Measurements from ENCODE around the gene CARD14. TPM values are rescaled to one million over a fixed set of nuclear protein-coding genes. Genes with fewer than 3 reads are reported as not detected.

Gene CARD14
- total RNA-seq, 1 donor from 2014 or later, result 0.64 TPM

- Mint-ChIP-seq H3K9me3 (ENCODE audit: unreplicated experiment) (peaks cover 4% of the 10 kb centered on the region), H3K4me3 (ENCODE audit: unreplicated experiment) (peak overlapping the region; percentile 43), H3K27me3 (ENCODE audit: unreplicated experiment) (no peaks in the 10 kb centered on the region), H3K27ac (ENCODE audit: unreplicated experiment) (no peak overlapping the region), H3K36me3 (ENCODE audit: low read depth, unreplicated experiment) (peaks cover 52% of the 10 kb centered on the region), H3K4me1 (ENCODE audit: unreplicated experiment) (no peaks in the 10 kb centered on the region)
- TF ChIP-seq CTCF (IDR thresholded peaks at IDR 0.05; ENCODE audit: unreplicated experiment), result no peak
- DNase-seq (ENCODE audit: low spot score), result no peak
Measured at GRCh38 chr17:80232438-80232837, 62.6 kb downstream of the CARD14 start.

- Mint-ChIP-seq H3K27me3 (ENCODE audit: unreplicated experiment) (no peaks in the 10 kb centered on the region), H3K27ac (ENCODE audit: unreplicated experiment) (no peak overlapping the region), H3K4me1 (ENCODE audit: unreplicated experiment) (no peaks in the 10 kb centered on the region), H3K36me3 (ENCODE audit: low read depth, unreplicated experiment) (peaks cover 57% of the 10 kb centered on the region), H3K4me3 (ENCODE audit: unreplicated experiment) (peak overlapping the region; percentile 68), H3K9me3 (ENCODE audit: unreplicated experiment) (peaks cover 4% of the 10 kb centered on the region)
- no peak for TF ChIP-seq CTCF (IDR thresholded peaks at IDR 0.05; ENCODE audit: unreplicated experiment)
- DNase-seq (ENCODE audit: low spot score), result no peak
Measured at GRCh38 chr17:80233202-80233601, 63.4 kb downstream of the CARD14 start.

- Mint-ChIP-seq H3K27me3 (ENCODE audit: unreplicated experiment) (no peaks in the 10 kb centered on the region), H3K9me3 (ENCODE audit: unreplicated experiment) (peaks cover 4% of the 10 kb centered on the region), H3K4me3 (ENCODE audit: unreplicated experiment) (no peak overlapping the region), H3K36me3 (ENCODE audit: low read depth, unreplicated experiment) (peaks cover 49% of the 10 kb centered on the region), H3K4me1 (ENCODE audit: unreplicated experiment) (no peaks in the 10 kb centered on the region), H3K27ac (ENCODE audit: unreplicated experiment) (no peak overlapping the region)
- TF ChIP-seq CTCF (IDR thresholded peaks at IDR 0.05; ENCODE audit: unreplicated experiment), result no peak
- no peak for DNase-seq (ENCODE audit: low spot score)
Measured at GRCh38 chr17:80236911-80237310, 67.1 kb downstream of the CARD14 start.

GRCh38 chr17:80237386-80237785, 67.6 kb downstream of the CARD14 start:
- Mint-ChIP-seq H3K36me3 (ENCODE audit: low read depth, unreplicated experiment) (peaks cover 44% of the 10 kb centered on the region), H3K27ac (ENCODE audit: unreplicated experiment) (no peak overlapping the region), H3K9me3 (ENCODE audit: unreplicated experiment) (peaks cover 4% of the 10 kb centered on the region), H3K27me3 (ENCODE audit: unreplicated experiment) (no peaks in the 10 kb centered on the region), H3K4me1 (ENCODE audit: unreplicated experiment) (no peaks in the 10 kb centered on the region), H3K4me3 (ENCODE audit: unreplicated experiment) (no peak overlapping the region)
- TF ChIP-seq CTCF (IDR thresholded peaks at IDR 0.05; ENCODE audit: unreplicated experiment), result no peak
- DNase-seq (ENCODE audit: low spot score), result no peak

GRCh38 chr17:80242505-80242904, 72.7 kb downstream of the CARD14 start:
- TF ChIP-seq CTCF (IDR thresholded peaks at IDR 0.05; ENCODE audit: unreplicated experiment), result no peak
- Mint-ChIP-seq H3K4me1 (ENCODE audit: unreplicated experiment) (no peaks in the 10 kb centered on the region), H3K27ac (ENCODE audit: unreplicated experiment) (no peak overlapping the region), H3K9me3 (ENCODE audit: unreplicated experiment) (no peaks in the 10 kb centered on the region), H3K27me3 (ENCODE audit: unreplicated experiment) (peaks cover 7% of the 10 kb centered on the region), H3K36me3 (ENCODE audit: low read depth, unreplicated experiment) (peaks cover 28% of the 10 kb centered on the region), H3K4me3 (ENCODE audit: unreplicated experiment) (no peak overlapping the region)
- no peak for DNase-seq (ENCODE audit: low spot score)

All from endothelial cell (in vitro differentiated cells).